Activated CD8-positive, alpha-beta memory T cell treated with anti-CD3 and anti-CD28 coated beads for 1 hour (primary cell): ENCODE results near the gene NETO1.

Experiments used
- DNase-seq, 2 donors: peaks; one replicate each; pipeline ENCODE4 v3.0.0-alpha.2; 2020; ENCODE audit warnings: low read depth in 1 of 2; ENCODE audit errors: extremely low read depth in 1 of 2

NETO1 gene

GRCh38 chr18:72867746-72868584, at the start of gene NETO1:
NETO1 (minus strand) TSS chr18:72867987; CDS start chr18:72867291, 696 bp downstream.
- DNase-seq, result no peak

- no peak for DNase-seq
Observed at GRCh38 chr18:72910045-72910444, 42.3 kb upstream of the NETO1 start.

GRCh38 chr18:72908181-72908580, 40.4 kb upstream of the NETO1 start:
- no peak for DNase-seq

GRCh38 chr18:72903033-72903432, 35.2 kb upstream of the NETO1 start:
- DNase-seq, result no peak

- no peak for DNase-seq
Observed at GRCh38 chr18:72899338-72899737, 31.6 kb upstream of the NETO1 start.

GRCh38 chr18:72898870-72899269, 31.1 kb upstream of the NETO1 start:
- DNase-seq, result no peak

GRCh38 chr18:72895548-72895947, 27.8 kb upstream of the NETO1 start:
- no peak for DNase-seq

GRCh38 chr18:72878561-72878960, 10.8 kb upstream of the NETO1 start:
- no peak for DNase-seq

GRCh38 chr18:72878143-72878542, 10.4 kb upstream of the NETO1 start:
- DNase-seq, result no peak

GRCh38 chr18:72871091-72871490, 3.3 kb upstream of the NETO1 start:
- DNase-seq, result no peak

- no peak for DNase-seq
Observed at GRCh38 chr18:72869226-72870185, 1.7 kb upstream of the NETO1 start.

- no peak for DNase-seq
Observed at GRCh38 chr18:72868585-72869225, 918 bp upstream of the NETO1 start.

GRCh38 chr18:72866901-72867745, 664 bp downstream of the NETO1 start:
- no peak for DNase-seq

GRCh38 chr18:72866442-72866900, 1.3 kb downstream of the NETO1 start:
- no peak for DNase-seq

GRCh38 chr18:72863754-72864153, 4.0 kb downstream of the NETO1 start:
- no peak for DNase-seq

- DNase-seq, result no peak
Observed at GRCh38 chr18:72859088-72859487, 8.7 kb downstream of the NETO1 start.

GRCh38 chr18:72849671-72850070, 18.1 kb downstream of the NETO1 start:
- DNase-seq, result no peak

GRCh38 chr18:72848503-72849237, 19.1 kb downstream of the NETO1 start:
- no peak for DNase-seq

GRCh38 chr18:72847771-72848170, 20.0 kb downstream of the NETO1 start:
- DNase-seq, result no peak
